ENCODE results near the gene PTPN9.

PTPN9 gene

GRCh38 chr15:75459581-75459980, 119.5 kb downstream of the PTPN9 start:
- peaks cover 12 to 13% of the 10 kb centered on the region in 2 experiments for H3K4me1 ChIP-seq (ENCODE audit: control insufficient read depth in 1 of 2, insufficient read depth in 1 of 2, low read depth in 1 of 2, low read length in 1 of 2)
- H3K27ac ChIP-seq: no peak overlapping the region
- H3K9me3 ChIP-seq: no peaks in the 10 kb centered on the region
- TF ChIP-seq CTCF (IDR thresholded peaks at IDR 0.05): no peak
- no peaks in the 10 kb centered on the region for H3K27me3 ChIP-seq
- no peak overlapping the region for H3K4me3 ChIP-seq (ENCODE audit: low read depth in 1 of 2, low read length in 1 of 2)
- H3K36me3 ChIP-seq: no peaks in the 10 kb centered on the region

GRCh38 chr15:75456710-75457109, 122.4 kb downstream of the PTPN9 start:
- Histone ChIP-seq H3K4me3 (ENCODE audit: low read depth in 1 of 2, low read length in 1 of 2) (peak overlapping the region; percentile 90), H3K27ac (peak overlapping the region; percentile 98), H3K9me3 (no peaks in the 10 kb centered on the region), H3K27me3 (no peaks in the 10 kb centered on the region), H3K4me1 (ENCODE audit: control insufficient read depth in 1 of 2, insufficient read depth in 1 of 2, low read depth in 1 of 2, low read length in 1 of 2) (peaks cover 32% of the 10 kb centered on the region in 2 experiments), H3K36me3 (no peaks in the 10 kb centered on the region)
- no peak for TF ChIP-seq CTCF (IDR thresholded peaks at IDR 0.05)

- no peak for TF ChIP-seq CTCF (IDR thresholded peaks at IDR 0.05)
- peaks cover 32% of the 10 kb centered on the region in 2 experiments for H3K4me1 ChIP-seq (ENCODE audit: control insufficient read depth in 1 of 2, insufficient read depth in 1 of 2, low read depth in 1 of 2, low read length in 1 of 2)
- H3K36me3 ChIP-seq: no peaks in the 10 kb centered on the region
- peak overlapping the region; percentile 90 for H3K4me3 ChIP-seq (ENCODE audit: low read depth in 1 of 2, low read length in 1 of 2)
- H3K27ac ChIP-seq: peak overlapping the region; percentile 98
- no peaks in the 10 kb centered on the region for H3K9me3 ChIP-seq
- H3K27me3 ChIP-seq: no peaks in the 10 kb centered on the region
Measured at GRCh38 chr15:75455982-75456531, 123.1 kb downstream of the PTPN9 start.

GRCh38 chr15:75455424-75455981, 123.6 kb downstream of the PTPN9 start:
- H3K27ac ChIP-seq: peak overlapping the region; percentile 98
- H3K9me3 ChIP-seq: no peaks in the 10 kb centered on the region
- peak overlapping the region; percentile 90 for H3K4me3 ChIP-seq (ENCODE audit: low read depth in 1 of 2, low read length in 1 of 2)
- peaks cover 33 to 35% of the 10 kb centered on the region in 2 experiments for H3K4me1 ChIP-seq (ENCODE audit: control insufficient read depth in 1 of 2, insufficient read depth in 1 of 2, low read depth in 1 of 2, low read length in 1 of 2)
- H3K27me3 ChIP-seq: no peaks in the 10 kb centered on the region
- no peaks in the 10 kb centered on the region for H3K36me3 ChIP-seq
- peak; percentile 49 for TF ChIP-seq CTCF (IDR thresholded peaks at IDR 0.05)

GRCh38 chr15:75454471-75455378, 124.4 kb downstream of the PTPN9 start:
- peaks cover 41 to 43% of the 10 kb centered on the region in 2 experiments for H3K4me1 ChIP-seq (ENCODE audit: control insufficient read depth in 1 of 2, insufficient read depth in 1 of 2, low read depth in 1 of 2, low read length in 1 of 2)
- peak overlapping the region; percentile 98 for H3K27ac ChIP-seq
- H3K27me3 ChIP-seq: no peaks in the 10 kb centered on the region
- no peak for TF ChIP-seq CTCF (IDR thresholded peaks at IDR 0.05)
- peak overlapping the region; percentile 90 for H3K4me3 ChIP-seq (ENCODE audit: low read depth in 1 of 2, low read length in 1 of 2)
- H3K9me3 ChIP-seq: no peaks in the 10 kb centered on the region
- H3K36me3 ChIP-seq: no peaks in the 10 kb centered on the region
